WTC11 (cell line): ENCODE data around the gene SNCAIP.

Source experiments
- CREM ChIP-seq: sonication (generic); formaldehyde crosslinking; IDR thresholded peaks from 2 replicates; pipeline ENCODE4 v1.8.1; 2022; ENCODE audit warnings: mild to moderate bottlenecking, missing genetic modification reagents, moderate library complexity
- JUN ChIP-seq: sonication (generic); formaldehyde crosslinking; IDR thresholded peaks from 2 replicates; pipeline ENCODE4 v1.8.0; 2023; ENCODE audit warnings: mild to moderate bottlenecking, missing genetic modification reagents
- TP53 ChIP-seq: sonication (generic); formaldehyde crosslinking; IDR thresholded peaks from 2 replicates; pipeline ENCODE4 v1.8.1; 2023; ENCODE audit warnings: mild to moderate bottlenecking, missing genetic modification reagents
- TF ChIP-seq, protein P1 (sequence below): sonication (generic); formaldehyde crosslinking; IDR thresholded peaks from 2 replicates; pipeline ENCODE4 v1.8.1; 2022; ENCODE audit warnings: low read depth, mild to moderate bottlenecking, moderate library complexity, missing genetic modification reagents, borderline replicate concordance
- TF ChIP-seq, protein P2 (sequence below): fragments of 200-600 bp; IDR thresholded peaks from 2 replicates; pipeline ENCODE4 v1.8.0; 2022; ENCODE audit warnings: antibody characterized with exemption
- TF ChIP-seq, protein P3 (sequence below): sonication (generic); formaldehyde crosslinking; IDR thresholded peaks from 2 replicates; pipeline ENCODE4 v1.8.0; 2022; ENCODE audit warnings: mild to moderate bottlenecking, missing genetic modification reagents

- TF ChIP-seq, protein P1, sequence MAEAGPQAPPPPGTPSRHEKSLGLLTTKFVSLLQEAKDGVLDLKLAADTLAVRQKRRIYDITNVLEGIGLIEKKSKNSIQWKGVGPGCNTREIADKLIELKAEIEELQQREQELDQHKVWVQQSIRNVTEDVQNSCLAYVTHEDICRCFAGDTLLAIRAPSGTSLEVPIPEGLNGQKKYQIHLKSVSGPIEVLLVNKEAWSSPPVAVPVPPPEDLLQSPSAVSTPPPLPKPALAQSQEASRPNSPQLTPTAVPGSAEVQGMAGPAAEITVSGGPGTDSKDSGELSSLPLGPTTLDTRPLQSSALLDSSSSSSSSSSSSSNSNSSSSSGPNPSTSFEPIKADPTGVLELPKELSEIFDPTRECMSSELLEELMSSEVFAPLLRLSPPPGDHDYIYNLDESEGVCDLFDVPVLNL (CRISPR knock-in tag): no peak
- TF ChIP-seq CREM (no peak), TP53 (no peak), JUN (no peak)
- TF ChIP-seq, protein P2, sequence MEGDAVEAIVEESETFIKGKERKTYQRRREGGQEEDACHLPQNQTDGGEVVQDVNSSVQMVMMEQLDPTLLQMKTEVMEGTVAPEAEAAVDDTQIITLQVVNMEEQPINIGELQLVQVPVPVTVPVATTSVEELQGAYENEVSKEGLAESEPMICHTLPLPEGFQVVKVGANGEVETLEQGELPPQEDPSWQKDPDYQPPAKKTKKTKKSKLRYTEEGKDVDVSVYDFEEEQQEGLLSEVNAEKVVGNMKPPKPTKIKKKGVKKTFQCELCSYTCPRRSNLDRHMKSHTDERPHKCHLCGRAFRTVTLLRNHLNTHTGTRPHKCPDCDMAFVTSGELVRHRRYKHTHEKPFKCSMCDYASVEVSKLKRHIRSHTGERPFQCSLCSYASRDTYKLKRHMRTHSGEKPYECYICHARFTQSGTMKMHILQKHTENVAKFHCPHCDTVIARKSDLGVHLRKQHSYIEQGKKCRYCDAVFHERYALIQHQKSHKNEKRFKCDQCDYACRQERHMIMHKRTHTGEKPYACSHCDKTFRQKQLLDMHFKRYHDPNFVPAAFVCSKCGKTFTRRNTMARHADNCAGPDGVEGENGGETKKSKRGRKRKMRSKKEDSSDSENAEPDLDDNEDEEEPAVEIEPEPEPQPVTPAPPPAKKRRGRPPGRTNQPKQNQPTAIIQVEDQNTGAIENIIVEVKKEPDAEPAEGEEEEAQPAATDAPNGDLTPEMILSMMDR: no peak
- TF ChIP-seq, protein P3, sequence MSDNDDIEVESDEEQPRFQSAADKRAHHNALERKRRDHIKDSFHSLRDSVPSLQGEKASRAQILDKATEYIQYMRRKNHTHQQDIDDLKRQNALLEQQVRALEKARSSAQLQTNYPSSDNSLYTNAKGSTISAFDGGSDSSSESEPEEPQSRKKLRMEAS (CRISPR knock-in tag): no peak
Observed at GRCh38 chr5:122434205-122434970, 122.4 kb downstream of the SNCAIP start.
